LNCaP clone FGC (cell line): ENCODE data around the gene C10orf62.
A peak's percentile ranks its signal among the peaks of the same experiment; 100 is the strongest.

Source experiments
- DNase-seq: peaks from one replicate; pipeline ENCODE4 v3.0.0-alpha.2; 2011; ENCODE audit warnings: low read depth
- H3K4me3 ChIP-seq: 2 replicates; pipeline ENCODE4 v1.5.1; 2011; ENCODE audit warnings: mild to moderate bottlenecking, low read depth, low read length, control low read depth
- CTCF ChIP-seq: IDR thresholded peaks from 2 replicates; pipeline ENCODE4 v1.5.1; 2012; ENCODE audit warnings: mild to moderate bottlenecking; ENCODE audit not compliant: control insufficient read depth, insufficient read depth; ENCODE audit errors: extremely low read depth

Gene C10orf62

GRCh38 chr10:97623277-97623676, 33.8 kb downstream of the C10orf62 start:
- no peak for DNase-seq
- H3K4me3 ChIP-seq: no peak overlapping the region
- no peak for TF ChIP-seq CTCF

- H3K4me3 ChIP-seq: no peak overlapping the region
- no peak for DNase-seq
- TF ChIP-seq CTCF: no peak
Observed at GRCh38 chr10:97627731-97628130, 38.2 kb downstream of the C10orf62 start.

GRCh38 chr10:97628228-97628627, 38.7 kb downstream of the C10orf62 start:
- no peak overlapping the region for H3K4me3 ChIP-seq
- TF ChIP-seq CTCF: no peak
- DNase-seq: no peak

- TF ChIP-seq CTCF: no peak
- no peak overlapping the region for H3K4me3 ChIP-seq
- no peak for DNase-seq
Observed at GRCh38 chr10:97629289-97629688, 39.8 kb downstream of the C10orf62 start.

GRCh38 chr10:97631098-97631497, 41.6 kb downstream of the C10orf62 start:
- TF ChIP-seq CTCF: no peak
- no peak overlapping the region for H3K4me3 ChIP-seq
- DNase-seq: no peak

- peak; percentile 71 for DNase-seq
- TF ChIP-seq CTCF: no peak
- H3K4me3 ChIP-seq: peak within 1 kb of the TSS; percentile 93
Observed at GRCh38 chr10:97632949-97633884, 43.7 kb downstream of the C10orf62 start, which contains the start of gene MORN4. MORN4 (minus strand) TSS chr10:97633500; CDS start chr10:97619653, 13,847 bp downstream.

- H3K4me3 ChIP-seq: peak overlapping the region; percentile 93
- no peak for DNase-seq
- no peak for TF ChIP-seq CTCF
Observed at GRCh38 chr10:97633921-97634320, 44.4 kb downstream of the C10orf62 start.
